NCI-H1092 (cell line): ENCODE results near the gene FBLN1.

ENCODE experiments used
- DNase-seq: peaks from one replicate; lab custom pipeline; 2025; lab: John Stamatoyannopoulos, UW

The FBLN1 gene

DNA sequence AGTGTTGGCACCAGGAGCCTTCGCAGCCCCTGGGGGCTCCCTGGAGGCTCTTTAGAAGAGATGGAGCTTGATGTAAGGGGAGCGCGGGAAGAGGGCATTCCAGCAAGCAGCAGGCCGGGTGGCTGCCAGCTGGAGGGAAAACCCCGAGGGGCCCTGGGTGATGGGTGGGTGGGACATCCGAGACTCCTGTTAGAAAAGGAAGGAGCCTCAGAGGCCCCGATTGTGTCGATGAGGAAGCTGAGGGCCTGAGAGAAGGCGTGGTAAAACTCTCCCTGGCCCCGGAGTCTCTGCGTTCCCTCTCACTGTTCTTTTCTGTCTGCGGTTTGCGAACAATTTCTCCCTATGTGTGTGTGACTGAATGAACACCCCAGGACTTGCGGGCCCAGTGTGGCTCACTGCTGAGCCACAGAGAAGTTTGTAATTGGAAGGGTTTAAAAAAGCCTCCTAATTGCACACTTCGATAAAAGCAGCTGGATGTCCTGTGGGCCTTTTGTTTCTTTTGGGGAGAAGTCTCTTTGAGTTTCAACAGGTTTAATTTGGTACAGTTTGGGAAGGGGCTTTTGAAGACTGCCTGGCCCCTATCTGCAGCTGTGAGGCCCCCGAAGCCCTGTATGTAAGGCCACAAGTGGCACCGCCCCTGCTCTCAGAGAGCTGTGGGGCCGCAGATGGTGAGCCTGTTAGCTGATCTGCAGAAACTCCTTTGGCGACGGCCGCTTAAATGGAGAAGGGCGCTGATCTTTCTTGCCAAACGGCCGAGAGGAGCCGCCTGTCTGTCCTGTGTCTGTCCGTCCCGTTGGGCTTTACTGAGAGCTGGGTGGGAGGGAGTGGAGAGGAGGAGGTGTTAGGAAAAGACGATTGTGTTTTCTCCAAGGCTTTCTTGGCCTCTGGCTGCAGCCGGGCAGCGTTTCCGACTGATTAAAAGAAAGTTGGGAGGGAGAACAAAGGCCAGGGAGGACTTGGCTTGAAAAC is 2.0 kb downstream of the FBLN1 start:
- no peak for DNase-seq

DNA sequence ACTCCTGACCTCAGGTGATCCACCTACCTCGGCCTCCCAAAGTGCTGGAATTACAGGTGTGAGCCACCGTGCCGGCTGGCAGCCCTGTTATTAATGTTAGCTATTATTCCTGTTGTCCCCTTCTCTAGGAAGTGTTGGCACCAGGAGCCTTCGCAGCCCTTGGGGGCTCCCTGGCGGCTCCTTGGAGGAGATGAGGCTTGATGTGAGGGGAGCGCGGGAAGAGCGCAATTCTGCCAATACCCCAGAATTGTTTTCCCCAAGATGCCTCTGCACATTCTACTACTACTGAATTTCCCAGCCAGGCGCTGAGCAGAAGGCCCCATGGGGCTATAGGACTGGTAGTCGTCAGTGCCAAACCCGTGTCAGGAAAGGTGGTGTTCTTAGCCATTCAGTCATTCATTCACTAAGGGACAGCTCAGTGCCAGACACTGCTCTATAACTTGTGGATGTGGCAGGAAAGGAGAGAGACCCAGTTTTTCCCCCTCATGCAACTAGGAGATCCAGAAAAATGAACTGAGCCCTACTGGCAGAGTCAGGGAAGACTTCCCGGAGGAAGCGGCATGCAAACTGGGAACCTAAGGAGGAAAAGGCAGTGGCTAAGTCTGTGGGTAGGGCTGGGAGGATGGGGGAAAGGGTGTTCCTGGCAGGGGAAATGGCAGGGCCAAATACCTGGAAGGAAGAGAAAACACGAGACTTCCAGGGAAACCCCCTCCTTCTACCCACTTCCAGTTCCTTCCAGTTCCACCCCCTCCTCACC is 3.5 kb downstream of the FBLN1 start:
- DNase-seq = no peak

DNA sequence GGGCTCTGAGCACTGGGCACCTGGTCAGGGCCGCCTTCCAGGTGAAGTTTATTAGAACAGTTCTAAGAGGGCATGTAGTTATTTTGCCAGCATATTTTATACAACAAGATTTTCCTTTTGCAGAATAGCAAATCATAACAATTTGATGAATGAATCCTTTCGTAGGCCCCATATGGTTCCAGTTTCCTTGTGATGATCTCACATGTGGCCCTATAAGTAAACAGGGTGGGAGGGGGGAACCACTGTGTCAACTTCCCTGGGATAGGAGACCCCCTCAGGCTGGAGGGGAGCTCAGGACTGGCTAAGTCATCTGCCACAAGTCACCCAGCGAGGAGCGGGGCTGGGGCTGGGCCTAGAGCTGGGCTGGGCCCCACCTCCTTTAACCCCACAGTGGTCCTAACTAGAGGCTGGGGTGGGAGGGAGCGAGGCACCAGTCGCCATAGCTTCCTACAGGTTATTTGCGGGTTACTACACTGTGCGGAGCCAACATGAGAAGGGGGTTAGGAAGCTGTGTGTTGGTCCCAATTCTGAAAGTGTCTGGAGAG is 4.2 kb downstream of the FBLN1 start:
- no peak for DNase-seq

DNA sequence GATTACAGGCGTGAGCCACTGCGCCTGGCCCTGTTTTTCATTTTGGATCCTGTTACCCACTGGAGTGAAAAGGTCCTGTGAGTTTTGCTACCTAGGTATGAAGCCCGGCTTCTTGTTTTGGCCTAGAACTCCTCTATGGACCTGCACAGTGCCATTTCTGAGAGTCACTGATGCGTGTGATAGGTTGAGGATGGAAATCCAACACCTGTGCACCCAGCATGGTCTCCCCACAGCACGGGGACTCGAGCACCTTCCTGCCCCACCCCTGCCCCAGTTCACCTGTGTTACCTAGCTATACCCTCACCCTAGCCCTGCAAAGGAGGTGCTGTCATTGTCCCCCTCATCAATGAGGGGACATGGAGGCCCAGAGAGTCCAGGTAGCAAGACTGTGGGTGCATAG is 5.1 kb downstream of the FBLN1 start:
- DNase-seq = no peak

DNA sequence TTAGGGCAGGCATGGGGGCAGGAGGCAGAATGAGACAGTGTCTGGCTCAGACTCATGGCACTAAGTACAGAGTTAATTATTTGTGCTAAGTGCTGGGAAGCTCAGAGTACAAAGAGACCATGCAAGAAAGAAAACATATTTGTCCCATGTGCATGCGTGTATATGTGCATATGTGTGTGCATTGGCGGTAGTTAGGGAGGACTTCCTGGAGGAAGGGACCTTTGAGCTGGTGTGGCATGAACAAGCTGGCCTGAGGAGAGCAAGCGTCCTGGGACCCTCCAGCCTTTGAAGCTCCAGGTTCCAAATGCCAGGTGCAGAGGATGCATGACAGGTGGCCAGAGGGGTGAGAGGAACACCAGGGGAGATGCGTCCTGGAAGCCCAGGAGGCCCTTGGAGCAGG is 6.1 kb downstream of the FBLN1 start:
- no peak for DNase-seq

DNA sequence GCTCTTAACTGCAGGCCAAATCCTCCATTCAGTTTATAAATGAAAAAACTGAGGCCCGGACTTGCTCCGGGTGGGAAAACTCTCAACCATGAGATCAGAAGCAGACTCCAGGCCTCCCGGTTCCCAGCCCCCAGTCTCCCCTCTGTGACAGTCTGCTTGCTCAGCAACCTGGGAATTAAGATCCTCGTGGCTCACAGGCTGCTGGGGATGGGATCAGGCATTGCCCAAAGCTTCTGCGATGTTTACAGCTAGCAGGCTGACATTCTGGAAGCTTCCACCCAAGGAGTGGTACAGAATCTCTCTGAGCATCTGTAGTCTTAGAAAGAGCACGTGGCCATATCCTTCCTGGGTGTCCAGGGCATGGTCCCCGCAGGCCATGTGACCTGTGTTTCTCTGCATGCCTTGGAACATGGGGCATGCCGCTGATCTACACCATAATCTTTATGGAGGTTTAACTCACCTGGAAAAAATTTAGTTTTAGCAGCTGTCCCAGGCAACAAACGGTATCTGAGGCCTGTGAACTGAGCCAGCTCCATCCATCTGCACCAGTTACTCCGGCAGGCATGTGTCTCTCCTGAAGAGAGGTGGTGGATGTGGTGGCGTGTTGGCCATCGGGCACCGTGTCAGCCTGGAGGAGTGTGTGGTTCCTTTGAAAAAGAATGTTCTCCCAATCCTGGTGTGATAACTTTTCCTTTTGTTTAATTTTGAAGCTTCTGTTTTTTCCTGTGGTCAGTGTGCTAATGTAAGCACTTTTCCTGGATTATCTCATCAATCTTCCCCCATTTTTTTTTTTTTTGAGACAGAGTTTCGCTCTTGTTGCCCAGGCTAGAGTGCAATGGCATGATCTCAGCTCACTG is 7.9 kb downstream of the FBLN1 start:
- DNase-seq = no peak

DNA sequence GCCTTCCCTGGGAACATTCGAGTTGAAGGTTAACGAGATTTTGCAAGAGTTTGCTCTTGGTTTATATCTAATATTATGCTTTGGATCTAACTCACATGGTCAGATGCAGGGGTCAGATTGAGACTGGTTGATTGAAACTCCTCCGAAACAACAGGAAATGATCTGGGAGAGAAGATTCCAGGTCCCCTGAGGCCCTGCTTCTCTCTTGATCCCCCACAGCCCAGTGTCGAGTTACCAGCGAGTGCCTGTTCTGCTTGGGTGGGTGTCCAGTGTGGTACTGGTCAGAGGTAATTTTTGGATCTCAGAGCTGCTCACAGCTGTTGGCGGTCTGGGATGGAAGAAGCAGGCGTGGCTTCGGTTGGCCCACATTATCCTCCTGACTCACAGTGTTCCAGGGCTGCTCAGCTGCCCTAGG is 9.2 kb downstream of the FBLN1 start:
- no peak for DNase-seq

DNA sequence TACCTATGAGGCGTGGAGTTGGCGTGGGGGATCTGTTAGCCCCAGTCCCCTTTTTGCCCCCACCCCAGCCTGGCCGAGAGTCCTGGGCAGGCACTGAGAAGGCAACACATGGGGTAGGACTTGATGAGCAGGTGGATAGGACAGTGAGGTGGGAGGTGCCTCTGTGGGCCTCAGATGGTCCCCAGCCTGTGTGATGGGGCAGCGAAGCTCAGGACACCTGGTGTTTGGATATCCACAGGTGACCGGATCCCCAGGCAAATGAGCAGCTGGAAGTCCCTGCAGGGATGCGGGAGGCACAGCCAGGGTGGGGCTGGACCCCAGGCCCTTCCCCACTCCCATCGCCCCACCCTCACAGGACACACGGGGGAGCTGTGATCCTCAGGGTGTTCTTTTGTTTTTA is 9.7 kb downstream of the FBLN1 start:
- DNase-seq = no peak

DNA sequence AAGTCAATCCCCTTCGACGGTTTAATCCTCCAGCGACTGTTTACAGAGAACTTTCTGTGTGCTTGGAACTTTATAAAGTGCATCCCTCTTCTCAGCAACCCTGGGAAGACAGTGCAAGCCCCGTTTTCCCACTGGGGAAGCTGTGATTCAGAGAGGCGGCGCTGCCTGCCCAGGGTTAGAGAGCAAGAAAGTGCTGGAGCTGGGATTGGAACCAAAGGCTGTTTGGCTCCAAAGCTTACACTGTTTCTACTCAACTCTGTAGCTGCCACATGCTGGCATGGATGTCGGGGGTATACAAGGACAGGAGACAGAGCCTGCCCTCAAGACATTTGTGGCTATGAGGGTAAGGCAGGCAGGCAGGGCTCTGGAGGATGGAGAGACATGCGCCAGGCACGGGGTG is 13.0 kb downstream of the FBLN1 start:
- no peak for DNase-seq

DNA sequence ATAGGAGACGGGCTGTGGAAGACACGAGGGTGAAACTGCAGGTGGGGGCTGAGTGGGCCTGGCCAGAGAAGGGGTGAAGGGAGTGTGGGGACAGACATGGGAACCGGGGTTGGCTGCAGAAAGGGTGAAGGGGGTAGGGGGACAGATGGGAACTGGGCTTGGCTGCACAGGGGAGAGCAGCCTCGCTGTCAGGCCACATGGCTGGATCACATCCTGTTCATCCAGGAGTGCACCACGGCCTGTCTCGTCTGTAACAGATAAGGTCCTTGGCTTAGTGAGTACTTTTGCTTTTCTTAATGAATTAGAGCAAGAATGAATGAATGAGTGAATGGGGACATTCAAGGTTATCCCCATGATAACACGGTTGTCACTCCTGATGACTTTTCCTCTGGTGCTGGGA is 13.5 kb downstream of the FBLN1 start:
- DNase-seq = no peak

DNA sequence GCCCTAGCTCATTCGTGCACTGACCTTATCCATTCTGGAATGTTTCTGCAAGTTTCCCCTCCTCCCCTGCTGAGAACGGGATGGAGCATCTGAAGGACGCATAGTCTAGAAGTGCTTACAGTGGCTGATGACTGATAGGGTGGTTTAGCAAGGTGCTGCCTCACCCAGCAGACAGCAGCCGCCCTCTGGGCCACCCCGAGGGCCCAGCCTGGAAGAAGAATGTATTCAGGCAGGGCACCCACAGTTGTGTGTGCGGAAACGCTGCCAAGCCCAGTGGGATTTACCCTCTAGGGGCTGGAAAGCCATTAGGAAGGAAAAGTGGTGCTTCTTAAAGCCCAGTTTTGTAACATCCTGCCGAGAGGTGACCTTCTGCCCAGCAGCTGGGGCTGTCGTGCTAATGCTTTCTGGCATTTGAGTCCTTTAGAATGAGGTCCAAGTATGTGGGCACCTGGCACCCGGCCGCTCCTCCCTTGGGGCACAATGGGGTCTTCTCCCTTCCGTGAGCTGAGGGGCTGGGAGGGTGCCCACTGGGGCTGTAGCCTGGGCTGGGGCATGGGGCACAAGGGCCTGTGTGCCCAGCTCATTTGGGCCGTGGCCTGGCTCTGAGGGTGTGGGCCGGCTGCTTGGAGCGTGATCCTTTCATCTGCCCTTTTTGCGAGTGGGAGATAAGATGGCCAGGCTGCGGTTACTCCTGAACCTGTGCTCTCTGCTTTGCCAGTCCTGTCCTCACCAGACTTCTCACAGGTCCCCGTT is 14.4 kb downstream of the FBLN1 start:
- no peak for DNase-seq

DNA sequence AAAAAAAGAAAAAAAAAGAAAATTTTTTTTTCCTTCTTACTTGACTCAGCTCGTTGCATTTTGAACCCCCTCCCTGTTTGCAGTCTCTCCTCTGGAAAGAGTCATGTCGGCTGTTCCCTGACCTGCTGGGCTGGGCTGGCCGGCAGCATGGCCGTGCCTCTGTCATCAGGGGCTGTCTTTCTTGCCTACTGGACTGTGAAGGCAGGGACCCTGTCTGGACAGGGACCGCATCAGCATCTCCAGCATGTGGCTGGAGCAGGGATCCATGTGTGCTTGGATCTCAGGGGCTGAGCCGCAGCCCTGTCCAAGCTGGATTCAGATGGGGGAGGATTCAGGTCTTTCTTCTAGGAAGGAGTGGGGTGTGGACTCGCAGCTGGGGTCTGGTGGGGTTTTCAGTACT is 15.5 kb downstream of the FBLN1 start:
- DNase-seq = no peak

DNA sequence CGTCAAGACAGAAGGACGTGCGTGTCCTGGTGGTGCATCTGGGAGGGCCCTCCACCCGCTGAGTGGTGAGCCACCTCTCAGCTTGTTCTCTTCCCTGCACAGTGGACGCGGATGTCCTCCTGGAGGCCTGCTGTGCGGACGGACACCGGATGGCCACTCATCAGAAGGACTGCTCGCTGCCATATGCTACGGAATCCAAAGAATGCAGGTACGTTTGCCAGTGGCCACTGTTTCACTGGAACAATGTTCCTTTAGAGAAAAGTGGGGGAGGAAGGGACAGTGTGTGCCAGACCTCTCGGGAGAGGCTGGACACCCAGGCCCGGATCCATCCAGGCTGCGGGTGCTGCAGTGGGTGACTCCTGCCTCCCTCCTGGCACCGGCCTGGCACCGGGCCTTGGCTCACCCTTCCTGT is 15.9 kb downstream of the FBLN1 start:
- no peak for DNase-seq

DNA sequence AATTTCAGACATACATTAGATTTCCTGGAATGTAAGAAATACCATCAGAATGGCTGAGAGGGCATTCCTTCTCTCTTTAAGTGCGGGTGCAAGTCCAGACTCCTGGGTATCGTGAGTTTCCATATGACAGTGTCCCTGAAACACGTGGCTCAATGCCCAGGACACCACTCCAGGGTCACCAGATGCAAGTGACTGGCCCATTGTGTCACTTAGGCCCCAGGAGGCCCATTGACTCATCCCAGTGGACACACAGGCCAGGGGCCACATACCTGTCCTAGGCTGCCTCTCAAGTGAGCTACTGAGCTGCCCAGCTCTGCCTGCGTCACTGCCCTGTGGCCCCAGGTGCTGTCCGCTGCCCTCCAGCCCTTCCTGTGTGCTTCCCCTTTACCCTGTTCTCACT is 18.5 kb downstream of the FBLN1 start:
- no peak for DNase-seq

DNA sequence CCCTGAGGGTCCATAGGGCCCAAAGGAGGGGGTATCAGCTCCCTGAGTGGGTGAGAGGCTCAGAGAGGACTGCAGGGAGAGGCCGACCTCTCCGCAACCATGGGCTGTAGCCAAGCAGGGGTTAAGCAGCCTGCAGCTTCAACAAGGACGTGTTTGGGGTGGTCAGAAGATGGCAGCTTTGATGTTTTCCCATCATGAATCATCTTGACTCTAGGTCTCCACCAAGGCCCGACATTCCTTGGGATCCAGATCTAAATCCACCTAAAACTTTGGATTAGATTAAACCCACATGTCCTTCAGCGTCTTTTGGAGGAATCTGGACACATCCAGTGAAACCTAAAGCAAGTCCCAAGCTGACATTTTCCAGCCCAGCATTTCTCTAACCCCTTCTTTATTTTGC is 19.8 kb downstream of the FBLN1 start:
- no peak for DNase-seq

DNA sequence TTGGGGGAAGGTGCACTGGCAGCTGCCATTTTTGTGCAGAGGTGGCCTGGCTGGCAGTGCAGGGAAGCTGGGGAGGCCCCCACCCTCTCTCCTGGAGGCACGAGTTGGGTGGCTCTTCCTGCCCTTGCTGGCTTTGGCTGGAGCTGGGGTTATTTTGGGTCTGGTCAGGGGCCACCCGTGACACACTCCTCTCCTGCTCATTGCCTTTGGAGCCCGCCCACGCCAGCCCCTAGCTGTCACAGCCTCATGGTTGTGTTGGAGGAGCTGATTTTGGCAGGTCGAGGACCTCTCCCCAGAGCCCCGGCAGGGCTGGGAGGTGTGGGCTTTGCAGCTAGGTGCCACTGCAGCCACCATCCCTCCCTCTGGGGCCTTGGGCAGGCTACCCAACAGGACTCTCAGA is 21.5 kb downstream of the FBLN1 start:
- no peak for DNase-seq

DNA sequence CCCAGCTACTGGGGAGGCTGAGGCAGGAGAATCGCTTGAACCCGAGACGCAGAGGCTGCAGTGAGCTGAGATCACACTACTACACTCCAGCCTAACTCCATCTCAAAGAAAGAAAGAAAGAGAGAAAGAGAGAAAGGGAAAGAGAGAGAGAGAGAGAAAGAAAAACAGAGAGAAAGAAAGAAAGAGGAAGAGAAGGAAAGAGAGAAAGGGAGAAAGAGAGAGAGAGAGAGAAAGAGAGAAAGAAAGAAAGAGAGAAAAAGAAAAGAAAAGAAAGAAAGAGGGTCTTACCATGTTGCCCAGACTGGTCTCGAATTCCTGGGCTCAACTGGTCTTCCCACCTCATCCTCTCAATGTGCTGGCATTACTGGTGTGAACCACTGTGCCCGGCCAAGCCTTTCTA is 22.3 kb downstream of the FBLN1 start:
- no peak for DNase-seq

DNA sequence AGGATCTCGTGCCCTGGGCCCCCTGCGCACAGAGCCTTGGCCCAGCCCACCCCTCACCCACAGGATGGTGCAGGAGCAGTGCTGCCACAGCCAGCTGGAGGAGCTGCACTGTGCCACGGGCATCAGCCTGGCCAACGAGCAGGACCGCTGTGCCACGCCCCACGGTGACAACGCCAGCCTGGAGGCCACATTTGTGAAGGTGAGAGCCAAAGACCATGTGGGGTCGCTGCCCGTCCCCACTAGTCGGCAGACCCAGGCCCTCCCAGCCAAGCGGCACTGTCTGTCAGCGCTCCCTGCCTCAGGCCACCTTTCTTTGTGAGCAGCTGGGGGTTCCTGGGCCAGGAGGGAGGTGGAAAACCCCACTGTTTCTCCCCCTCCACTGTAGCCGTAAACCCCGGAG is 22.8 kb downstream of the FBLN1 start:
- DNase-seq = no peak

DNA sequence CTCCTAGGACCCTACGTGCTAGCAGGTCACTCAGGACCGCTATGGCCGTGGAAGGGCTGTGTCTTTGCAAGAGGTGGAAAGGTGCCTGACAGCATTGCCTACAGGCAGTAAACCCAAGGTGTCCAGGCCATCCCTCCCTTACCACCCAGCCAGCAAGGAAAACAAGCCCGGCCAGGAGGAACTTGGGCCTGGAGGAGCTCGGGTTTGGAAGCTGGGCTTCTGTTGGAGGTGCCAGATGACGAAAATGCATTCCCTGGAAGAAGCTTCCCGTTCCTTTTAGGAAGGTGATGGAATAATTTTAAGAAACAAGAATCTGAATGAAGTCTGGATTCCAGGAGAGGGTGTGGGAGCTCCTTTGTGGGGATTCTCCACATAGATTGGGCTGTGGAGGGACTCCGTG is 23.6 kb downstream of the FBLN1 start:
- DNase-seq = no peak

DNA sequence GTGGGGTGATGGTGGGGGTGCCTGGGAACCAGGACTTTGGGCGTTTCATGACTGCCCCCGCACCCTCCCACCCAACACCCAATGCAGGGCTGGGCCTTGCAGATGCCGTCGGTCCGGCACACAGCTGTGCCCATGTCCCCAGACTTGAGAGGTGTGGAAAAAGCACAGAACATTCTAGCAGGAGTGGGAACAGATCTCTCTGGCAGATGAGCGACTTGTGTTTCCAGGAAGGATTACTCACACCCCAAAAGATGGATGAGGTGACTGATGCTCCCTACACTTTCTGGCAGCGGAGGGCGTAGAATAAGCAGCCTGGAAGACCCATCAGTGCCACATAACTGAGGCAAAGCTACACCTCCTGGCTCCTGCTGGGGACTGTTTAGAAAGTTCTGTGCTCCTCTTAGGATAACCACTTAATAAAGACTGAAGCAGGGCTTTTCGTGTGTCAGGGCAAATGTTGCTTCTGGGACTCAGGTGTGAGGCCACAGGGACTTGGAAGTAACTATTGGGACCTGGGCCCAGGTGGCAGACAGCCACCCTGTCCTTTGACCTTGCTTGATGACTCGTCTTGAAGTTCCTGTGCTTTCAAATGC is 24.2 kb downstream of the FBLN1 start:
- no peak for DNase-seq

DNA sequence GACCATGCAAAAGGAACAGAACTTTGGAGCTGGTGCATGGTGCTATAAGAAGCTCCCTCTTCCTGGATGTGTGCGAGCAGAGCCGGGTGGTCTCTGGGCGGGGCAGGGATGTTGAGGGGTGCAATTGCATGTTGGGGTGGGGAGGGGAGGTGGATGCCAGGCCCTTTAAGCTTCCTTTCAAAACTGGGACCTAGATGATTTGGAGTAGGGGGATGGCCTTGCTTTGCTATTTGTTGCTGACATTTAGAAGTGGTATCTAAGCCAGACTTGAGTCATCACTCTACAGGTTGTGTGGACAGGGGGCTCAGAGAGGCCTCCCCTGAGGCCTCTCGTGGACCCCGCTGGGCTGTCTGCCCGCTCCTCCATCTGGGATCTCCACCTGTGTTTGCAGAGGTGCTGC is 24.8 kb downstream of the FBLN1 start:
- no peak for DNase-seq
